Measurements from ENCODE around the gene RNF213. TPM values are rescaled to one million over a fixed set of nuclear protein-coding genes. Genes with fewer than 3 reads are reported as not detected.
A peak's percentile ranks its signal among the peaks of the same experiment; 100 is the strongest.

Gene RNF213
- 100 to 1,000 TPM; 135 to 143 (median 136) TPM for total RNA-seq
- long read RNA-seq, donor 1, full-length matches to known transcripts: 4 of 49 reads
- long read RNA-seq, donor 1, partial matches to known transcripts: 35 of 49 reads
- long read RNA-seq, donor 1, other reads (novel, unspliced or antisense): 10 of 49 reads
- long read RNA-seq, donor 2, partial matches to known transcripts: 20 of 24 reads
- long read RNA-seq, donor 2, other reads (novel, unspliced or antisense): 4 of 24 reads

DNA sequence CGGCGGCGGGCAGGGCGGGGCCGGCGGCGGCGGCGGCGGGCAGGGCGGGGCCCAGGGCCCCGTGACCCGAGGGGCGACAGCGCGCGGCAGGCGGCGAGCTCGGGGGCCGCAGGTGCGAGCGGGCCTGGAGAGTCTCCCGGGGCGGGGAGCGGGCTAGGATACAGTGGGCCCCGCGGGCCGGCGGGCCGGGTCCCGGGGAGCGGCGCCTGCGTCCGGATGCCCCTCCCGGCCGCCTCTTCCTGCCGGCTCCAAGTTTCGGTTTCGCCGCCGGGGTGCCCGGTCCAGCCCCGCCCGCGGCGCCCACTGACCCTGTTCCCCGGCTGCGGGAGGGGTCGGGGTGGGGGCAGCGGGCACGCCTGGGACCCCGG lies at the start of gene RNF213:
Gene RNF213 (plus strand): TSS at position 62 of the 368 bp plus-strand sequence. CDS start 2,830 bp downstream, outside the sequence.
- Histone ChIP-seq H3K9me3 (no peaks in the 10 kb centered on the region), H3K4me1 (ENCODE audit: low read depth) (peaks cover 46% of the 10 kb centered on the region), H3K4me3 (peak within 1 kb of the TSS; percentile 96), H3K36me3 (ENCODE audit: low read depth) (no peaks in the 10 kb centered on the region)
- ATAC-seq: peak; percentile 46
- intact Hi-C loops (cut with DNase I, micrococcal nuclease): no loop called here
- peak; percentile 74 to 83 (median 83) for DNase-seq
- TF ChIP-seq, protein P1, sequence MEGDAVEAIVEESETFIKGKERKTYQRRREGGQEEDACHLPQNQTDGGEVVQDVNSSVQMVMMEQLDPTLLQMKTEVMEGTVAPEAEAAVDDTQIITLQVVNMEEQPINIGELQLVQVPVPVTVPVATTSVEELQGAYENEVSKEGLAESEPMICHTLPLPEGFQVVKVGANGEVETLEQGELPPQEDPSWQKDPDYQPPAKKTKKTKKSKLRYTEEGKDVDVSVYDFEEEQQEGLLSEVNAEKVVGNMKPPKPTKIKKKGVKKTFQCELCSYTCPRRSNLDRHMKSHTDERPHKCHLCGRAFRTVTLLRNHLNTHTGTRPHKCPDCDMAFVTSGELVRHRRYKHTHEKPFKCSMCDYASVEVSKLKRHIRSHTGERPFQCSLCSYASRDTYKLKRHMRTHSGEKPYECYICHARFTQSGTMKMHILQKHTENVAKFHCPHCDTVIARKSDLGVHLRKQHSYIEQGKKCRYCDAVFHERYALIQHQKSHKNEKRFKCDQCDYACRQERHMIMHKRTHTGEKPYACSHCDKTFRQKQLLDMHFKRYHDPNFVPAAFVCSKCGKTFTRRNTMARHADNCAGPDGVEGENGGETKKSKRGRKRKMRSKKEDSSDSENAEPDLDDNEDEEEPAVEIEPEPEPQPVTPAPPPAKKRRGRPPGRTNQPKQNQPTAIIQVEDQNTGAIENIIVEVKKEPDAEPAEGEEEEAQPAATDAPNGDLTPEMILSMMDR (IDR thresholded peaks at IDR 0.05): no peak

DNA sequence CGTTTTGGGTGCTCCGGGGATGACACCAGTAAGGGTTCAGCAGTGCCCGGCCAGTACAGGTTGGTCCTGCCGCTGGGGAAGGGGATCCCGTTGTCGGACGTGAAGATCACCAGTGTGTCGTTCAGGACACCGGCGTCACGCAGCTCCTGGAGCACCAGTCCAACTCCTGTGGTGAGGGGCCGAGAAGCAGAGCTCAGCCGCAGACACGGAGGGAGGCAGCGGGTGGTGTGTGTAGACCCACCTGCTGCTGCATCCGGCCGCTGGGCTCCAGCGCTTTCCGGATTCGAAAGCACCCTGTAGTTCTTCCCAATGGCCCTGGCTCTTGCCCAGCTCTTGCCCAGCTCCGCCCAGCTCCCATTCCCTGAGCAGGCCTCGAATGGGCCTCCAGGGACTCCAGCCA lies 48.5 kb upstream of the RNF213 start:
- Histone ChIP-seq H3K4me3 (no peak overlapping the region), H3K36me3 (ENCODE audit: low read depth) (peaks cover 4% of the 10 kb centered on the region), H3K4me1 (ENCODE audit: low read depth) (no peaks in the 10 kb centered on the region), H3K9me3 (no peaks in the 10 kb centered on the region)
- intact Hi-C loops (cut with DNase I, micrococcal nuclease): no loop called here
- ATAC-seq (no peak), DNase-seq (no peak)
- TF ChIP-seq, protein P1 (IDR thresholded peaks at IDR 0.05): no peak

DNA sequence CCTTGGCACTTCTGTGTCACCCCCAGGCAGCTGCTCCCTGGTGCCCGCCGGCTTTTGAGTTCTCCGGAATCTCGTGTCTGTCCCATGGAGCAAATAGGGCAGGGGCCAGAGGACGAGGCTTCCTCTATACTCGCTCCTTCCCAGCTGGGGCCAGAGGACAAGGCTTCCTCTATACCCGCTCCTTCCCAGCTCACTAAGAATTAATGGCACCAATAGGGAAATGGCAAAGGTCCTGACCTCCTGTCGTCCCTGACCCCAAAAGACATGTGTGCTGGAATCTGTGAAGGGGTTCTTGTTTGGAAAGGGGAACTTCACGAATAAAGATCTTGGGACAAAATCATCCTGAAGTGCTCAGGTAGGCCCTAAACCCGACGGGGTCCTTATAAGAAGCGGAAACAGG lies 48.1 kb upstream of the RNF213 start:
- Histone ChIP-seq H3K9me3 (no peaks in the 10 kb centered on the region), H3K4me1 (ENCODE audit: low read depth) (no peaks in the 10 kb centered on the region), H3K4me3 (no peak overlapping the region), H3K36me3 (ENCODE audit: low read depth) (peaks cover 4% of the 10 kb centered on the region)
- TF ChIP-seq, protein P1 (IDR thresholded peaks at IDR 0.05): no peak
- intact Hi-C loops (cut with DNase I, micrococcal nuclease): no loop called here
- DNase-seq: peak in 1 of 3 donors; percentile 32
- no peak for ATAC-seq

GRCh38 chr17:80212962-80213642 lies 47.5 kb upstream of the RNF213 start:
- no peaks in the 10 kb centered on the region for H3K9me3 ChIP-seq
- peak in 2 of 3 donors; percentile 19 to 48 for DNase-seq
- ATAC-seq: no peak
- no peak overlapping the region for H3K4me3 ChIP-seq
- H3K4me1 ChIP-seq (ENCODE audit: low read depth): no peaks in the 10 kb centered on the region
- TF ChIP-seq, protein P1 (IDR thresholded peaks at IDR 0.05): no peak
- peaks cover 4% of the 10 kb centered on the region for H3K36me3 ChIP-seq (ENCODE audit: low read depth)
- intact Hi-C loops (cut with DNase I, micrococcal nuclease): no loop called here

GRCh38 chr17:80213643-80213975 lies 47.0 kb upstream of the RNF213 start:
- DNase-seq (no peak), ATAC-seq (no peak)
- intact Hi-C loops (cut with DNase I, micrococcal nuclease): no loop called here
- H3K36me3 ChIP-seq (ENCODE audit: low read depth): peaks cover 4% of the 10 kb centered on the region
- TF ChIP-seq, protein P1 (IDR thresholded peaks at IDR 0.05): no peak
- H3K9me3 ChIP-seq: no peaks in the 10 kb centered on the region
- H3K4me1 ChIP-seq (ENCODE audit: low read depth): no peaks in the 10 kb centered on the region
- no peak overlapping the region for H3K4me3 ChIP-seq
